ENCODE measurements around the gene YJEFN3.

GRCh38 chr19:19534556-19535265, 6.0 kb downstream of the YJEFN3 start:
- TF ChIP-seq CTCF (IDR thresholded peaks at IDR 0.05), result no peak
- no peak for TF ChIP-seq POLR2A (IDR thresholded peaks at IDR 0.05)
